ENCODE data around the gene DIS3L2.

DNA sequence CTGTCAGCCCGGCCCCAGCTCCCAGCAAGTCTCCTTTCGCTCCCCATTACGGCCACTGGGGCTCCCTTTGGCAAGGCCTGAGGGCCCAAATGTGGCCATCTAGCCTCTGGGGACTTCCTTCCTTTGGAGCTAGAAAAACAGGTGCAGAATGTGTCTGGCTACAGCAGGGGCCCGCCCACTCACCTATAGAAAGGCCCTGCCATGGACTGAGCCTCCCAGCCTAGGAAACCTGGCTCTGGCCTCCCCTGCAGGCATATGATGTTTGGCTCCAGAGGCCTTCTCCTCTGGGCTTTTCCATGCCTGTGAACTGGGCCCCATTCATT lies 361.8 kb downstream of the DIS3L2 start:
- TF ChIP-seq POLR2AphosphoS5 (IDR thresholded peaks at IDR 0.05; ENCODE audit: borderline replicate concordance, low read depth, low read length): no peak
- no peak for TF ChIP-seq EZH2 (IDR thresholded peaks at IDR 0.05)
- no peak for TF ChIP-seq FOXP2 (optimal IDR thresholded peaks at IDR 0.05; ENCODE audit: control extremely low read depth, extremely low read length, insufficient read depth)
